HepG2 (cell line): ENCODE measurements around the gene STXBP4. TPM values are rescaled to one million over a fixed set of nuclear protein-coding genes. Genes with fewer than 3 reads are reported as not detected.

Experiments
- ARNTL ChIP-seq: sonication (generic); formaldehyde crosslinking; IDR thresholded peaks from 2 replicates; pipeline ENCODE4 v1.4.0; 2020; ENCODE audit warnings: mild to moderate bottlenecking, missing genetic modification reagents
- CCDC6 ChIP-seq: sonication (generic); formaldehyde crosslinking; IDR thresholded peaks from 2 replicates; pipeline ENCODE4 v1.8.1; 2022; ENCODE audit warnings: mild to moderate bottlenecking, missing genetic modification reagents, moderate library complexity
- HDAC6 ChIP-seq: fragments of 200-600 bp; sonication (generic); IDR thresholded peaks from 2 replicates; pipeline ENCODE4 v1.7.0; 2017; ENCODE audit warnings: mild to moderate bottlenecking, antibody characterized with exemption, low read length, low read depth
- HNF4G ChIP-seq, 2 experiments: sonication (generic) in 1 of 2; formaldehyde crosslinking in 1 of 2; IDR thresholded peaks; 2 replicates each; pipeline versions ENCODE4 v1.4.0 to v1.6.1; 2011 to 2020; ENCODE audit warnings: borderline replicate concordance in 2 of 2, low read depth in 2 of 2, mild to moderate bottlenecking in 2 of 2, low read length in 1 of 2, missing genetic modification reagents in 1 of 2, moderate library complexity in 1 of 2
- HNRNPH1 ChIP-seq: fragments of 200-400 bp; formaldehyde crosslinking; optimal IDR thresholded peaks from 2 replicates; pipeline ENCODE3; 2017; ENCODE audit warnings: mild to moderate bottlenecking, low read depth, low read length
- JUNB ChIP-seq: sonication (generic); formaldehyde crosslinking; IDR thresholded peaks from 2 replicates; pipeline ENCODE4 v1.8.0; 2022; ENCODE audit warnings: missing genetic modification reagents, mild to moderate bottlenecking, borderline replicate concordance
- KDM1A ChIP-seq: IDR thresholded peaks from 2 replicates; pipeline ENCODE4 v1.6.1; 2016; ENCODE audit warnings: missing compliant biosample characterization
- KDM5A ChIP-seq: fragments of 200-600 bp; sonication (generic); IDR thresholded peaks from 2 replicates; pipeline ENCODE4 v1.7.0; 2018; ENCODE audit warnings: antibody characterized with exemption, mild to moderate bottlenecking, low read length, borderline replicate concordance
- KLF13 ChIP-seq: sonication (generic); formaldehyde crosslinking; IDR thresholded peaks from 2 replicates; pipeline ENCODE4 v1.4.0; 2020; ENCODE audit warnings: mild to moderate bottlenecking, missing genetic modification reagents
- MTA3 ChIP-seq: sonication (generic); formaldehyde crosslinking; IDR thresholded peaks from 2 replicates; pipeline ENCODE4 v1.4.0; 2020; ENCODE audit warnings: missing genetic modification reagents
- MTF2 ChIP-seq: sonication (generic); formaldehyde crosslinking; IDR thresholded peaks from 2 replicates; pipeline ENCODE4 v1.5.0; 2020; ENCODE audit warnings: missing genetic modification reagents, borderline replicate concordance
- NCOA2 ChIP-seq: sonication (generic); formaldehyde crosslinking; IDR thresholded peaks from 2 replicates; pipeline ENCODE4 v1.8.0; 2022; ENCODE audit warnings: inconsistent platforms
- SAP130 ChIP-seq: IDR thresholded peaks from 2 replicates; pipeline ENCODE4 v1.6.1; 2016; ENCODE audit warnings: low read depth
- SIX4 ChIP-seq: sonication (generic); formaldehyde crosslinking; IDR thresholded peaks from 2 replicates; pipeline ENCODE4 v1.4.0; 2020; ENCODE audit warnings: missing genetic modification reagents
- SMAD3 ChIP-seq: sonication (generic); formaldehyde crosslinking; IDR thresholded peaks from 2 replicates; pipeline ENCODE4 v1.4.0; 2020; ENCODE audit warnings: missing genetic modification reagents
- SNAPC2 ChIP-seq: sonication (generic); formaldehyde crosslinking; IDR thresholded peaks from 2 replicates; pipeline ENCODE4 v1.8.1; 2022; ENCODE audit warnings: mild to moderate bottlenecking, missing genetic modification reagents
- SOX6 ChIP-seq, 2 experiments: fragments of 450-650 bp in 1 of 2; sonication (generic) in 1 of 2; formaldehyde crosslinking in 1 of 2; IDR thresholded peaks; 2 replicates each; pipeline versions ENCODE4 v1.4.0 to v1.6.1; 2017 to 2020; ENCODE audit warnings: antibody characterized with exemption in 1 of 2, mild to moderate bottlenecking in 1 of 2, missing genetic modification reagents in 1 of 2
- TFAP4 ChIP-seq: sonication (generic); IDR thresholded peaks from 2 replicates; pipeline ENCODE4 v1.6.1; 2016; ENCODE audit warnings: low read depth, borderline replicate concordance
- ZC3H13 ChIP-seq: sonication (generic); formaldehyde crosslinking; IDR thresholded peaks from 2 replicates; pipeline ENCODE4 v1.8.1; 2023; ENCODE audit warnings: mild to moderate bottlenecking, missing genetic modification reagents, moderate library complexity
- ZKSCAN5 ChIP-seq: sonication (generic); formaldehyde crosslinking; IDR thresholded peaks from 2 replicates; pipeline ENCODE4 v1.5.1; 2020; ENCODE audit warnings: mild to moderate bottlenecking, missing genetic modification reagents
- ZNF136 ChIP-seq: sonication (generic); formaldehyde crosslinking; IDR thresholded peaks from 2 replicates; pipeline ENCODE4 v1.8.1; 2022; ENCODE audit warnings: low read depth, mild to moderate bottlenecking, moderate library complexity, missing genetic modification reagents
- ZNF160 ChIP-seq: sonication (generic); formaldehyde crosslinking; IDR thresholded peaks from 2 replicates; pipeline ENCODE4 v1.8.0; 2022; ENCODE audit warnings: mild to moderate bottlenecking, inconsistent platforms, missing genetic modification reagents
- ZNF234 ChIP-seq: sonication (generic); formaldehyde crosslinking; conservative IDR thresholded peaks from 2 replicates; pipeline ENCODE4 v1.5.1; 2020; ENCODE audit warnings: mild to moderate bottlenecking, missing genetic modification reagents
- ZNF350 ChIP-seq: sonication (generic); formaldehyde crosslinking; IDR thresholded peaks from 2 replicates; pipeline ENCODE4 v1.4.0; 2020; ENCODE audit warnings: mild to moderate bottlenecking, low read depth, missing genetic modification reagents, borderline replicate concordance
- ZNF619 ChIP-seq: sonication (generic); formaldehyde crosslinking; IDR thresholded peaks from 2 replicates; pipeline ENCODE4 v1.4.0; 2020; ENCODE audit warnings: mild to moderate bottlenecking, missing genetic modification reagents
- polyA plus RNA-seq, 8 experiments: library from polyadenylated mRNA; depleted of rRNA in 3 of 8; stranded (reverse) in 7 of 8; unstranded in 1 of 8; fragments of >200 nt; fragmentation: Illumina TruSeq in 4 of 8; extraction: Trizol in 4 of 8; gene quantifications; 2 replicates each; pipeline versions ENCODE4 v1.2.1 to v1.2.3, GENCODE V29; 2011 to 2016; ENCODE audit warnings: low read depth in 4 of 8, missing spikeins in 1 of 8, mixed read lengths in 1 of 8; ENCODE audit not compliant: insufficient read depth in 1 of 8
- total RNA-seq, 5 experiments: library from RNA; depleted of rRNA; stranded (reverse); fragments of >200 nt; fragmentation: Illumina TruSeq; extraction: Trizol; gene quantifications; 2 replicates each; pipeline ENCODE4 v1.2.3, GENCODE V29; 2016; ENCODE audit warnings: low read depth in 1 of 5
- TF ChIP-seq, protein P1 (sequence below): sonication (generic); formaldehyde crosslinking; IDR thresholded peaks from 2 replicates; pipeline ENCODE4 v1.5.0; 2020; ENCODE audit warnings: mild to moderate bottlenecking, missing genetic modification reagents
- TF ChIP-seq, protein P2 (sequence below): sonication (generic); formaldehyde crosslinking; IDR thresholded peaks from 2 replicates; pipeline ENCODE4 v1.4.0; 2020; ENCODE audit warnings: missing genetic modification reagents

The STXBP4 gene
- total and polyA plus RNA-seq, 2 of the 13 experiments (the other 11 are each of a cell fraction or from before 2014, with no cell fraction given), result 8.5 to 36.1 TPM

DNA sequence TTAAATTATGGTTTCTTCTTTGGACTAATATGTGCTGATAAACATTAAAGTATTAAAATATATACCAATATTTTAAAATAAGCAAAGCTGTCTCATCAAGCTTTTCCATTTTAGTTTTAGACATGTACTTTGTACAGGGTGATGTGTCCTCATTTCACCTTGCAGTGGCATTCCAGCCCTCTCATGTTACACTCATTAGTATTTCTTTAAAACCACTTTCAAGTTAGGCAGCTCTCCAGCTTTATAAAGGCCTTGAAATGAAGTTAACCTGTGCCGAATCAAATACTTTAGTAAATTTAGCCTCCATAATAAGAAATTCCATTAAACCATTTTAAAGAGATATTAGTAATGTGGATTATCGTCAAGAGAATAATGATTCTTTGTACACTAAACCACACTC, 188.6 kb downstream of the STXBP4 start (continued):
- TF ChIP-seq NCOA2 (0 out of 2 replicates have a peak, but pooled peaks have one; percentile 25), MTA3 (CRISPR knock-in tag) (no peak), KDM5A (no peak), SIX4 (peak; percentile 95), MTF2 (no peak), CCDC6 (CRISPR knock-in tag) (no peak), TFAP4 (no peak), ZNF160 (CRISPR knock-in tag) (no peak), ZKSCAN5 (CRISPR knock-in tag) (no peak), KDM1A (CRISPR knock-in tag) (no peak), ARNTL (CRISPR knock-in tag) (no peak), ZC3H13 (CRISPR knock-in tag) (no peak), SOX6 (IDR thresholded peaks at IDR 0.05) (no peak), SOX6 (CRISPR knock-in tag; IDR thresholded peaks at IDR 0.05) (no peak), SMAD3 (CRISPR knock-in tag) (no peak), HDAC6 (no peak), ZNF619 (no peak), HNF4G (IDR thresholded peaks at IDR 0.05; ENCODE audit: borderline replicate concordance, low read depth, low read length) (no peak), HNF4G (CRISPR knock-in tag; IDR thresholded peaks at IDR 0.05; ENCODE audit: borderline replicate concordance, low read depth) (no peak), SNAPC2 (CRISPR knock-in tag) (no peak), HNRNPH1 (no peak), ZNF136 (CRISPR knock-in tag) (no peak), SAP130 (CRISPR knock-in tag) (0 out of 2 replicates have a peak, but pooled peaks have one; percentile 11), KLF13 (CRISPR knock-in tag) (no peak), ZNF234 (CRISPR knock-in tag) (no peak), ZNF350 (no peak), JUNB (no peak)
- TF ChIP-seq, protein P1, sequence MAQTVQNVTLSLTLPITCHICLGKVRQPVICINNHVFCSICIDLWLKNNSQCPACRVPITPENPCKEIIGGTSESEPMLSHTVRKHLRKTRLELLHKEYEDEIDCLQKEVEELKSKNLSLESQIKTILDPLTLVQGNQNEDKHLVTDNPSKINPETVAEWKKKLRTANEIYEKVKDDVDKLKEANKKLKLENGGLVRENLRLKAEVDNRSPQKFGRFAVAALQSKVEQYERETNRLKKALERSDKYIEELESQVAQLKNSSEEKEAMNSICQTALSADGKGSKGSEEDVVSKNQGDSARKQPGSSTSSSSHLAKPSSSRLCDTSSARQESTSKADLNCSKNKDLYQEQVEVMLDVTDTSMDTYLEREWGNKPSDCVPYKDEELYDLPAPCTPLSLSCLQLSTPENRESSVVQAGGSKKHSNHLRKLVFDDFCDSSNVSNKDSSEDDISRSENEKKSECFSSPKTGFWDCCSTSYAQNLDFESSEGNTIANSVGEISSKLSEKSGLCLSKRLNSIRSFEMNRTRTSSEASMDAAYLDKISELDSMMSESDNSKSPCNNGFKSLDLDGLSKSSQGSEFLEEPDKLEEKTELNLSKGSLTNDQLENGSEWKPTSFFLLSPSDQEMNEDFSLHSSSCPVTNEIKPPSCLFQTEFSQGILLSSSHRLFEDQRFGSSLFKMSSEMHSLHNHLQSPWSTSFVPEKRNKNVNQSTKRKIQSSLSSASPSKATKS (CRISPR knock-in tag), result no peak
- TF ChIP-seq, protein P2, sequence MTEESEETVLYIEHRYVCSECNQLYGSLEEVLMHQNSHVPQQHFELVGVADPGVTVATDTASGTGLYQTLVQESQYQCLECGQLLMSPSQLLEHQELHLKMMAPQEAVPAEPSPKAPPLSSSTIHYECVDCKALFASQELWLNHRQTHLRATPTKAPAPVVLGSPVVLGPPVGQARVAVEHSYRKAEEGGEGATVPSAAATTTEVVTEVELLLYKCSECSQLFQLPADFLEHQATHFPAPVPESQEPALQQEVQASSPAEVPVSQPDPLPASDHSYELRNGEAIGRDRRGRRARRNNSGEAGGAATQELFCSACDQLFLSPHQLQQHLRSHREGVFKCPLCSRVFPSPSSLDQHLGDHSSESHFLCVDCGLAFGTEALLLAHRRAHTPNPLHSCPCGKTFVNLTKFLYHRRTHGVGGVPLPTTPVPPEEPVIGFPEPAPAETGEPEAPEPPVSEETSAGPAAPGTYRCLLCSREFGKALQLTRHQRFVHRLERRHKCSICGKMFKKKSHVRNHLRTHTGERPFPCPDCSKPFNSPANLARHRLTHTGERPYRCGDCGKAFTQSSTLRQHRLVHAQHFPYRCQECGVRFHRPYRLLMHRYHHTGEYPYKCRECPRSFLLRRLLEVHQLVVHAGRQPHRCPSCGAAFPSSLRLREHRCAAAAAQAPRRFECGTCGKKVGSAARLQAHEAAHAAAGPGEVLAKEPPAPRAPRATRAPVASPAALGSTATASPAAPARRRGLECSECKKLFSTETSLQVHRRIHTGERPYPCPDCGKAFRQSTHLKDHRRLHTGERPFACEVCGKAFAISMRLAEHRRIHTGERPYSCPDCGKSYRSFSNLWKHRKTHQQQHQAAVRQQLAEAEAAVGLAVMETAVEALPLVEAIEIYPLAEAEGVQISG, result no peak
